GM18517 (cell line): Measurements from ENCODE around the gene USH2A.
"Not testable (repeated sequence)": the region's sequence is repeated elsewhere in the genome, so short reads cannot be mapped to it uniquely, and the experiment has no call there.

Experiments
- ATAC-seq: cut with Tn5 transposase; IDR thresholded peaks from one replicate; pipeline ENCODE4 v1.9.1; 2021; ENCODE audit warnings: mild to moderate bottlenecking, moderate library complexity; ENCODE audit not compliant: unreplicated experiment

USH2A gene

DNA sequence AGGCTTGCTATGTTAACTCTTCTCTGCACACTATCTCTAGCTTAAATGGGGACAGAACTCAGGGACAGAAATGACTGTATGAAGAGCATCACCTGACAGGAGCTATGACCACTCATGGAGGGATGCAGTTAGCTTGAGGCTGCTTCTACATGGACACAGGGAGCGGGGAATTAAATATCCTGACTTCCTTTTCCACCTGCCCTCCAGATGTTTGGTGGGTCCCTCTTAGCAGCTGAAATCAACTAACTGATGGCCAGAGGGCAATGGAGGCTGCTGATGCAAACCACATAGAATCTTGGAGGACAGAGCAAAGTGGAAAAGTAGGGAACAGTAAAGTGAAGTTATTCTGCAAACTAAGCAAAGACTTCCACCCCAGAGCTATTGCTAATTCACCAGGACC, 214.1 kb downstream of the USH2A start:
- no peak for ATAC-seq

DNA sequence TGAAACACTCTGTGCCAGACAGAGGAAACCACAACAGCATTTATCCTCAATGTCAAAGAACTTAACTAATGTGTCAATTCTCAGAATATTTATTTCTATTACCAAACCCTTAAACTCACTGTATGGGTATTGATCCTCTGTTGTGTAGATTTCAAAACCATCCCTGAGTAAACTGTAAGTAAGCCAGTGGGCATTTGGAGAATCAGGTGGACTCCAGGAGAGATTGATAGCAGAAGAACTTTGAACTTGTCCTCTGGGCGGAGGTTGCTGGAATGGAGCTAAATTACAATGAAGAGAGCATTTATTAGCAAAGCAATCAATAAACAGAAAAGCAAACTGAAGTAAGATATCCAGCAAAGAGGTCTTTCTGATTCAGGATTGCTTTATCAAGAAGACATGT, 216.1 kb downstream of the USH2A start:
- no peak for ATAC-seq

DNA sequence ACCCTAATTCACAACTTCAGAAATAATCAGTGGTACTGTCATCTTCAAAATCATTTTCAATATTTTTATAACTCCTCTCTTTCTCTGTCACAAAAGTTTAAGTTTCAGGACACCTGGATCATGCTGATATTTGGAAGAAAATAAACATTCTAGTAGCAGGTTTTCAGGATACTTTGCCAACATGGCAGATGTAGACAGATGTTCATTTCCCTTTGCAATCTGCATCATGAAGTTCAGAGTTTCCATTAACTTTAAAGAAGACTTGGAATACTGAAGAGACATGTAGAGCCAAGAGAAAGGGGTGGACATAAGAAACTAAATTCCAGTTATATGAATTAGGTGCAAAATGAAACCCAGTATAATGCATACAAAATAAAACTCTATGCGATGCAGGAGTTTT, 218.1 kb downstream of the USH2A start:
- ATAC-seq, result no peak

DNA sequence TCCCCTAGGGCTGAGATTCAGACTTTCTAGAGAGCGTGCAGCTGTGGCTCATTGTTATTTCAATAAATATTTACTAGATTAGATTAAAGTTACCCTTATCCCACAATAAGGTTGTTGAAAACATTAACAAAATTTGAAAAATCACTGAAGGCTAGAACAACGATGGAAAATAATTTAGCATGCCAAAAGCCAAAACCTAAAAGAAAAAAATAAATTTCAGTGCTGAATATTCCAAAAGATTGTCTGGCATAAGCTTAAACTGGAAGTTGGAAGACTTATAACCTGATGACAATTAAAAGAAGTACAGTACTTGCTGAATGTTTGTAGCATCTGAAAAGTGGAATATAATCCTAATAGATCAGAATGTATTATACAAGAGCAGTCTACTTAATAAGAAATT, 221.3 kb downstream of the USH2A start:
- ATAC-seq, result no peak

DNA sequence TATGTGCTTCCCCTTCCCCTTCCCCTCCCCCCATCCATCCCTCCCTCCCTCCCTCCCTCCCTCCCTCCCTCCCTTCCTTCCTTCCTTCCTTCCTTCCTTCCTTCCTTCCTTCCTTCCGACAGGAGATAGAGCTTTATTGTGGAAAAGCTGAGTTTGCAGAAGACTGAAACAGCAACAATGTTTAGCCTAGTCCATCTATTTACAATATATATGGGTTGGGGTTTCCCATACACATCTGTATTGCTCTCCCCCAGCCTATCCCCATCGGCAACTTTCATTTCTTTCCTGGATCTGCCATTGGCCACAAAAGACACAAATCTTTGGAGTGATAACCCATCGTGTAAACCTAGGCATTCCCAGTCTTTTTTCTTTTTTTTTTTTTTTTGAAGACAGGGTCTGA, 222.3 kb downstream of the USH2A start:
- no peak for ATAC-seq

DNA sequence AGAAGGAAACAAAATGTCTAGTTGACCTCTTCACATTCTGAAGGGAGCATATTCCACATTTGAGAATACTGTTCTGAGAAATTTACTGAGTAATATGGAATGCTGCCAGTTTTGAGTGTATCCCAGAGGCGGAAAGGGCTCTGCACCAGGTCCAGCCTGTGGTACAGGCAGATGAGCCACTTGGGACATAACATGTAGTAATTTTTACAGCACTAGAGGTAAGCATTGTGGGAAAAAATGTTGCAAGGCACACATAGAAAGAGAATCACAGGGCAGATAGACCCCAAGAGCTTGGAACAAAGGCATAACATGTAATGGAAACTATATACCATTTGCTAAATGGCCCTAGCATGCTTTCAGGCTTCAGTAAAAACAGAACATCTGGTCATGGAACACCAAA, 228.5 kb downstream of the USH2A start:
- ATAC-seq, result no peak

DNA sequence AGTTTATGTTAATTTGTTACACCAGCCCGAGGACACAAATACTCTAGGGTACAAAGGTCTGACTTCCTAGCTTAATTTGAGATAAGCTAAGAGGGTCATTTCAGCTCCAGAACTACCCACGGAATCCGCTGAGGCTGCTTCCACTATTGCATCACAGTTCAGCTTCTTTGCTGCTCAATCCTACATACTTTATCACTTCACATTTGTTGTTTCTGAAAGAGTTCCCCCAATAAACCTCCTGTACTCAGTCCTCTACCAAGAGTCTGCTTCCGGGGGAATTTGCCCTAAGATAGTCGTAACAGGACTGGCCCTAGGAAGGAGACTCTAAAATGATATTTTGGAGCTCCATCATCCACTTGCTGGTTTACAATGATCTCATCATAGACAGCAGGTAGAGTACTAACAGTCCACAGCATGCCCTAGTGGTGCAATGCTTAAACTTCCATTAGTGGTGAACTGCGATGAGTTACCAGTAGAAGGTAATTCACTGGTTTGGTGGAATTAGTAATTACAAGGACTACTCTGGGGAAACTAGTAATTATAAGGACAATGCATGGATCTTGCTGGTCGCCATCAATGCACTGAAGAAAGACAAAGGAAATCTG, 229.3 kb downstream of the USH2A start:
- no peak for ATAC-seq

DNA sequence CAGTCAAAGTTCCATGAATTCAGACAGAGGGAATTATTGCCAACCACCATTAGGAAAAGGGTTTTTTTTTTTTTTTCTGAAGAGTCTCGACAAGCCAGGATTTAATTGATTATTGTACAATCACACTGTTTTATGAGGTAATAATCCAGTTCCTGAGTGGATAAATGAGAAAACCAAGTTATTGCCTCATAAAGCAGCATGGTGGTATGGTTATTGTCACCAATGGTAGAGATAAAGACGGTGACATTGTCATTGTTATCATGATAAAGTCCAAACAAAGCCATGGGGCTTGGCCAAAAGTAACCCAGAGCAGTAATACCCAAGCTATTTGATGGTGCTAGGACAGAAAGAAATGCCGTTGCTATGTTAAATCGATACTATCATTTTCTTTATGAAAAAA, 232.8 kb downstream of the USH2A start:
- ATAC-seq, result no peak

DNA sequence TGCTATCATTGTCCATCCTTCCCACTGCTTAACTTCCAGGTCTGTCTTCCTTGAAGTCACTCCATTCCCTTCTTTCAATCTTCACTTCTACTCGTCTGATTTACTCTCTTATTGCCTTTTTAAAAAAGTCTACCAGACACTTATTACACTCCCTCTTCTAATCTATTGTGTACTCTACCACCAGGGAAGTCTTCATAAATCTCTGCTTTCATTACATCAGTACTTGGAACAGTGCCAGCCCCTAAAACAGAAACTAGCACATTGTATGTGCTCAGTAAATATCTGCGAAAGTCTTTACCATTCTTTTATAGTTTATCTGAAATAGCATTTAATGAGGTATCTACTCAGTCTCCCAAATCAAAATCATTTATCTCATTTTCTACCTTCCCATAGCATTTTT, 236.4 kb downstream of the USH2A start:
- ATAC-seq, result no peak

DNA sequence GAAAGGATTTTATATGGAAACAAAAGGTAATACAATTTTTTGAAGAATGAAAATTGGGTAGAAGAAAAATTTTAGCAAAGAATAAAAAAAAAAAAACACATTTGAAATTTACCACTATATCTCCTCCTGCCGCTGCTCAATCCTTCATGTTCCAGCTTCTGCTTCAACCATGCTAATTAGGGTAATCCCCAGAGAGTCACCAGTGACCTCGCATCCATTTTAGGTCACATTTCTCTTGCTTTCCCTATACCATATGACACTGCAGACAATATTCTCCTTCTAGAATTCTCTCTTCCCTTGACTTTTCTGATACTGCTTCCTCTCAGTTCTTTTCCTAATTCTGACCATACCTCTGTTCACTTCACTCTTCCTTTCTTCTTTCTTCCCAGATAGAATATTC, 237.1 kb downstream of the USH2A start:
- no peak for ATAC-seq

DNA sequence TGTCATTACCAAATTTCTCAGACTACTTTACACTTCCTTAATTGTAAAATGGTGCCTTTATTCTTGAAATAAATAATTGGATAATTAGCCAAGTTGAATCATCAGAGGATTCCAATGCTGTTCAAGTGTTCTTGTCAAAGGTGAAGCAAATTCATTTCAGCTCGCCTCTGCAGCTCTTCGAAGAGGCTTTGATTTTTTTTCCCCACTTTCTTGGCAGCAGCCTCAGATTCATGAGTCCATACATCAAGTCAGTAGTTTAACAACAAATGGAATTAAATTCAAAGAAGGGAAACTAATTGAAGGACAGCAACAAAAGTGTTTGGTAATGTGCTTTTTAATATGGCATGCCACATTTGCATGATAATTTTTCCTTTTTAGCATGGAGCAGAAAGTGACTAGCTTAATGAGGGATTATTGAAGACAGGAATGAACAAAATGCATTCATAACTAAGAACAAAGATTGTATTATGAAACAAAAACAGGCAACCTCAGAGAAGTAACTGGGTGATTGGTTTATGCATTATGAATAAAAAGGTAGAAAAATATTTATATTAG, 239.0 kb downstream of the USH2A start:
- no peak for ATAC-seq

DNA sequence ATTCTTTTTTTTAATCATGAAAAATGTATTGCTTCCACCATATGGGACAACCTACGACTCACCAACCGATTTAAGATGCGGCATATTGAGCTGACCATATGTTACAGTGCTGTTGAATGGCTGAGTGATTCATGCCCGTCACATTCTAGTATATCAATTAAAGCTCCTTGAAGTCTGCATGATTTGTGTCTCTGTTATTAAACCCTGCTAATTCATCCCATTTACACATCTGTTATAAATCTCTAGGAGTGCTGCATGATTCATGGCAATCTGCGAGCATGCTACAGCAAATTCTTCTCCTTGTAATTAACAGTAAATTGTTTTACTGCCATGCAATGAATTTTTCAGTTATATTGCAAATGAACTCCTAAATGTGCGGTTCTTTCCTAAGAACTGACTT, 239.8 kb downstream of the USH2A start:
- no peak for ATAC-seq

DNA sequence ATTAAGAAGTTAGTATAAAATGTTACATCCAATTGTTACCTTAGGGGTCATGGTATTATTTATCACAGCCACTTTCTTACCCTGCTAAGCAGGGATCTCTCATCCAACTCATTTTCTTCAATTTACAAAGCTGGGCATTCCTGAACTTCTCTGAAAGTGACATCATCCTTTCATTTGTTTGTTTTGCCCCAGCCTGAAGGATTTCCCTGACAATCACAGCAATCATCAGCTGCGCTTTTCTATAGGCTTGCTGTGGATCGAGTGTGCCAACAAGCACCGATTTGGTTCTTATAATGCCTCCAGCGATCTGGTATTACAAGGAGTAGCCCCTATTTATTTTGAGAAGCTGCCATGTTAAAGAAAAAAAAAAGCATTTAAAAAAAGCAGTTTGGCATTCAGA, 240.2 kb downstream of the USH2A start:
- no peak for ATAC-seq

DNA sequence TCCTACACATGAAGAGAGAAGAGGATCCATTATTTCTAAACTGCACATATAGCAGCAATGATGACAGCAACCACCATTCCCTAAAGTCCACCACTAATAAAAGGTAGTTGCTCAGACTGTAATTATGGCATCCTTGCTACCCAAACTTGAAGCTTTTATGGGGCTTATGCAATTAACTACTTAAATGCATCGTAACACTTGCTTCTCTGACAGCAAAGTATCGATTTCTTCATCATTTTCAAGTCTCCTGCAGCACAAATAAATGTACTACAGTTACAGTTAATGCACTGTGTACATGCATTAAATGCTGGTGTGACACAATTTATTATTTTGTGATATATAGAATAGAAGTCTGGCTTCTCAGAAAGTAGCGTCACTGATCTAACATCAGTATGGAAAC, 241.7 kb downstream of the USH2A start:
- ATAC-seq, result no peak

DNA sequence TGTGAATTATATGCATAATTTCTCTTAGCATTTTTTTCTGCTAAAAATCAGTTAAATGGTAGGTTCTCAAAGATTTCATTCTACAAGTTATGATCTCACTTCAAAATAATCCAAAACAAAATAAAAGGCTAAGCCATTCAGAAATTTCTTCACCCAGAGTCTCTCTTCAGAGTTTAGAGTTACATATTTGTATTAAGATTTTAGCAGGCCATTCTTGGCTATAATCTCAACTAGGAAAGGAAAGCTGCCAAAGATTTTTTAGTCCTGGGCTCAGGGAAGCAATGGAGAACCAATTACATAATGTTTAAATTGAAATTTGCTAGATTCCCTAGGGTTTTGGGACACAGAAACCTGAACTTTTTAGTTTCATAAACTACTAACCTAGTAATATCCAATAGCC, 245.0 kb downstream of the USH2A start:
- no peak for ATAC-seq

DNA sequence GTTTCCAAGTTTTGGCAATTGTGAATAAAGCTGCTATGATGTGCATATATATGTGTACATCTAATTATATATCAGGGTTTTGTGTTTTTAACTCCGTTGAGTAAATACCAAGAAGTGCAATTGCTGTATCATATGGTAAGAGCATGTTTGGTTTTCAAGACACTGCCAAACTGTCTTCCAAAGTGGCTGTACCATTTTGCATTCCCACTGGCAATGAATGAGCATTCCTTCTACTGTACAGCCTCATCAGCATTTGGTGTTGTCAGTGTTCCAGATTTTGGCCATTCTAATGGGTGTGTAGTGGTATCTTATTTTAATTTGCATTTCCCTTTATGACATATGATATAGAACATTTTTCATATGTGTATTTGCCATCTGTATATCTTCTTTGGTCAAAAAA, 246.3 kb downstream of the USH2A start:
- no peak for ATAC-seq

DNA sequence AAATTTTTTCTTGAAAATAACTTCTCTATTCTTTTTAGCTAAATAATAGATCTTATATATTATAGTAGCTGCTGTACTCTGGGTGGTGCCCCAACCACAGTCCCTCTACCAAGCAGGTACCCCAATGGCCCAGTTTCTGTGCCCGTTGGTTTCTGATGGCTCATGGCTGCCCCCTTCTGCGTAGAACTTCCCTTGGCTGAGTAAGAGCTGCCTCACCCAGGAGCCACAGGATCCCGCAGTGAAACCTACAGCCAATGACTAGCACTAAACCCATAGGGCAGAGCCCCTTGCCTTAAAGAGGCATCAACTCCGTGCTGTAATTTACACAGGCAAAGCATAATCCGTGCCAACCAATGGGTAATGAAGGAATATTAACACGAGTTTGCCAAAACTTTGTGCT, 247.5 kb downstream of the USH2A start:
- ATAC-seq, result no peak

DNA sequence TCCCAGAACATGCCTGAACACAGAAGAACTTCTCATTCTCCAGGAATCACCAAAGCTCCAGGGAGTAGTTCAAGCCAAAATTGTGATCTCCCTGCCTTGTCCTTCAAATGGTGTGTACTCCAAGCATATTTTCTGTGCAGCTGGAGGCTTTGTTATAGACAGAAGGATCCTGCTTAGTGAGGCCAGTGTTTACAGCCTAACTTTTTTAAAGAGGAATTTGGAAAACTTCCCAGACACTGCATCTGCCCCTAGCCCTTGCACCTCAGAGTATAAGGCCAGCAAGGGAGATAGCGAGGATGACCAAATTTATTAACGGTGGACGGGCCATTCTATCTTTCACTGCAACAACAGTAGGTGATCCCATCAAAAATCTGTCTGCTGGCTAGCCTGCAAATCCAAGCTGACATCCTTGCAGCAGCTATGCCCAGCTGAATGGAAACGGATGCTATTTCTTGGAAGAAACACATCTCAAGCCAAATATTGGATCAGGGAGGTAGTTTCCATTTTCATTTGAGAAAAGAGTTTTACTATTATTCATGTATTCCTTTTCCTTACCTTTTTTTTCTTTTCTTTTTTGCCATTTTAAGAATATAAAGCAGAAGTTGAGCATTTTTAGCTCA, 249.8 kb downstream of the USH2A start:
- no peak for ATAC-seq

DNA sequence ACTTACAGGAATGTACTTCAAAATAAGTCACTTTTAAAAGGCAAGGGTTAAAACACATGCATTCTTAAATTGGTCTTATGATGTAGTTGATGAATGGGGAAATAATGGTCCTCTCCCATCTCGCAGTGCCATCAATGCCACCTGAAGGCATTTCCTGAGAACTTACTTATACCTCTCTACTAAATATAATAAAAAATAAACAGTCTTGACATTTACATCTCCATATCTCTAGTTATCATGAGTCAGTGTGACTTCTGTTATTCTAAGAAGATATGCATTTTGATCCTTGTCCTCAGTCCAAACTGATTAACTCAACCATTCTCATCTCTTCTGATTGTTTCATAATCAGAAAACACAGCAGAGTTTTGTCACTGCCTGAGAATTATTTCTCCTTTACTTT, 253.9 kb downstream of the USH2A start:
- ATAC-seq, result no peak

DNA sequence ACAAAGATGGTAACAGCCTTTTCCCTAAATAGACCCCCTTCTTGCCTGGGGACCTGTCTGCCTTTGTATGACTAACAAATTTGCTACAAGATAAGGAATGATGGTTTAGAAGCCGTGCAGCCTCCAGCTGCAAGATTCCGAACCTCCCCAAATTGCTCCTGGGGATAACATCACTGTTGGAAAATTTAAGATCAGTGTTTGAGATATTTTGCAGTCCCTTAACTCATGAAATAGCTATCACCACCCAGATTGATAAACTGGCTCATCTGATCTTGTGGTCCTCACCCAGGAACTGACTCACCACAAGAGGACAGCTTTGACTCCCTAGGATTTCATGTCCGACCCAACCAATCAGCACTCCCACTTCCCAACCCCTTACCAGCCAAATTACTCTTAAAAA, 254.7 kb downstream of the USH2A start:
- ATAC-seq, result no peak

DNA sequence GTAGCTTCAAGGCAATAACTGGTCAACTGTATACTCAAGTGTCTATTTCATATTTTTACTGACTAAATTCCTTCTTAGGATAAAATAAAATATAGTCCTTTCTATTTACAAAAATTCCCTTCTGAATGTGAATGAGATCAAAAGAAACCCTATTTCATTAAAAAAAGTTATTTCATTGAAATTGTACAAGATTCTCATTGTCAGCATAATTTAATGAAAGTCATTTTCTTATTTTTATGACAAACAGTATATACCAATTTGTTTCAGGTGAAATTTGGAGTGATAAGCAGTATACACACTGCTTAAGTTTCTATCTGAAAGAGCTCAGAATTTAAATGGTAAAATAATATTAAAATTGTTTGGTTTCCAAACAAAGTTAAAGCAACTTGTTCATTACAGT, 269.2 kb downstream of the USH2A start:
- ATAC-seq, result no peak

DNA sequence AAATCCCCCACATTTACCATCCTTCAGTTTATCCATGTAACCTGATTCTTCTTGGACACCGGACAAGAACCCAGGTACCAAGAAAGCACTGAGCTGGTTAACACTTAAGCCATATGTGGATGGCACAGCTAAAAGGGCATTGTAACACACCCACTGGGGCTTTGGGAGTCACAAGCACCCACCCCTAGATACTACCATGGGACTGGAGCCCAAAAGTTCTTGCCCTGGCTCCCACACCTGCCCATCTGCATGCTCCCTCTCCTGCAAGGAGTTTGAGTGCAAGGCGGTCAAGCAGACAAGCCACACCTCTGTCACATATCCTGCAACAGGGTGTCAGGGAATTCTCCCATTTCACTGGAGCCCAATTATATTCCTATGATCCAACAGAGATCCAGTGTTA, 270.1 kb downstream of the USH2A start:
- no peak for ATAC-seq

DNA sequence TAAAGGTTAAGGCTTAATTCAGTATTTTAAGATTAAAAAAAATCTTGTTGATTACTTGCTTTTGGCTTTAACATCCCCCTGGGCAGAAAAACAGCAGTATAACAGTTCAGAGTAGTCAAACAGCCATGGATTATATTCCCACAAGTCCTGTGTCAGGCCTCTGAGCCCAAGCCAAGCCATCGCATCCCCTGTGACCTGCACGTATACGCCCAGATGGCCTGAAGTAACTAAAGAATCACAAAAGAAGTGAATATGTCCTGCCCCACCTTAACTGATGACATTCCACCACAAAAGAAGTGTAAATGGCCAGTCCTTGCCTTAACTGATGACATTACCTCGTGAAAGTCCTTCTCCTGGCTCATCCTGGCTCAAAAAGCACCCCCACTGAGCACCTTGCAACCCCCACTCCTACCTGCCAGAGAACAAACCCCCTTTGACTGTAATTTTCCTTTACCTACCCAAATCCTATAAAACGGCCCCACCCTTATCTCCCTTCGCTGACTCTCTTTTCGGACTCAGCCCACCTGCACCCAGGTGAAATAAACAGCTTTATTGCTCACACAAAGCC, 277.7 kb downstream of the USH2A start:
- ATAC-seq, result not testable (repeated sequence)
